ENCODE measurements around the gene KCNN3.

Gene KCNN3

DNA sequence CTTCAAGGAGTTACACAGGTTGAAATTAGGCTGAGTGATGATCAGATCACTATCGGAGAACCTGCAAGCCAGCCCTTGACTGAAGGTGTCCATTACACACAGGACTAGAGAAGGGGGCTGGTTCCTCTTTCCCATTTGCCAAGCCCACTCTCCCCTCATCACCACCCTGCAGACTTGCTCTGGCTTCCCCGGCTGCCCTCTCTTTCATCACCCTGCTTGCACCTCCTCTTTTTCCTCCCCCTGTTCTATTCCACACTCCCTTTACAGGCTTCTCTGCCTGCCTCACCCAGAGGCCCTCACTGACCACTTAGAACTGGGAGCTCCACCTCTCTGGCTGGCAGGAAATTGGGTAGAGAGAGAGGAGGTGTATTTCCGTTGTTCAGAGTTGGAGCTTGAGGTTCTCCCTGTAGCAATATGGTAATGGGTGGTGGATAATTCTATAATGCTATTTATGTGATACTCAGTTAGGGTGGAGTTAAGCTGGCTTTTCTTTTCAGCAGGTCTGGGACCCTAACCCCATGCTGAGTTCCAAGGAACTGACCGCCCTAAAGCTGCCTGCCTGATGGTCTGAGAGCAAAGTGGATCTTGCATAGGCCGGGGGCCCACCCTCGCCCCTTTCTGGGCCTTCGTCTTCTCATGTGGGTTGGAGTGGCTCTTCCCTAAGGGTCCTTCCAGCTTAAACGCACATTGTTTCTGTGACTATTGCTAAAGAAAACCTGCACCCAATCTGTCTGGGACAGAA, 150.3 kb downstream of the KCNN3 start:
- DNase-seq, result no peak

DNA sequence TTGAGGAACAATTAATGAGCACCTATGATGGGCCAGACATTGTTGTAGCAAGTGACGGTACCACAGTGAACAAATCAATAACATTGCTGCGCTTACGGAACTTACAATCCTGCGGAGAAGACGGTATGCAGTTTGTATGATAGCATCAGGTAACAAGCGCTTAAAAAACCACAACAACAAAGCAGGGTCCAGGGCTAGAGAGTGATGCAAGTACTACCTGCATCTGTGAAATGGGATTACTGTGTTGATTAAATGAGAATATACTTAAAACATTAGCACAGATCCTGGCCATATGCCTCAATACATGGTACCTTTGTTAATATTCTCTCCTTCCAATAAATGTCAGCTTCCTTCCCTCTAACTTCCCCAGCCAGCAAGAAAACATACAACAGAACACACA, 151.5 kb downstream of the KCNN3 start:
- DNase-seq, result no peak

DNA sequence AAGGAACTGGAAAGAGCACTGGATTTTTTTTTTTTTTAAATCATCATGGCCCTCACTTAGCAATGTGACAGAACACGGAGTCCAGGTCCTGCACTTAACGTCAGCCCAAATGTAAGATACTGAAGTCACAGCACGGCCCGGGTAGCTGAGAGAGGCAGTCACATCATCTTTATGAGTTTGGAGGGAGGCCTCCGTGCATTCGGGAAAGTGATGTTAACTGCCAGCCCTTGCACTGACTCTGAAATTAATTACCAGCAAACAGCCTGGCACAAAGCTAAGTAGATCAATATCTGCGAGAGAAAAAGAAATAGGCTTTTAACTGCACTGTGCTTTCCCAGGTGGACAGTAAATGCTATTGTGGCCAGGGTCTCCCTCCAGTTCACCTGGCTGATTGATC, 152.6 kb downstream of the KCNN3 start:
- DNase-seq, result no peak

DNA sequence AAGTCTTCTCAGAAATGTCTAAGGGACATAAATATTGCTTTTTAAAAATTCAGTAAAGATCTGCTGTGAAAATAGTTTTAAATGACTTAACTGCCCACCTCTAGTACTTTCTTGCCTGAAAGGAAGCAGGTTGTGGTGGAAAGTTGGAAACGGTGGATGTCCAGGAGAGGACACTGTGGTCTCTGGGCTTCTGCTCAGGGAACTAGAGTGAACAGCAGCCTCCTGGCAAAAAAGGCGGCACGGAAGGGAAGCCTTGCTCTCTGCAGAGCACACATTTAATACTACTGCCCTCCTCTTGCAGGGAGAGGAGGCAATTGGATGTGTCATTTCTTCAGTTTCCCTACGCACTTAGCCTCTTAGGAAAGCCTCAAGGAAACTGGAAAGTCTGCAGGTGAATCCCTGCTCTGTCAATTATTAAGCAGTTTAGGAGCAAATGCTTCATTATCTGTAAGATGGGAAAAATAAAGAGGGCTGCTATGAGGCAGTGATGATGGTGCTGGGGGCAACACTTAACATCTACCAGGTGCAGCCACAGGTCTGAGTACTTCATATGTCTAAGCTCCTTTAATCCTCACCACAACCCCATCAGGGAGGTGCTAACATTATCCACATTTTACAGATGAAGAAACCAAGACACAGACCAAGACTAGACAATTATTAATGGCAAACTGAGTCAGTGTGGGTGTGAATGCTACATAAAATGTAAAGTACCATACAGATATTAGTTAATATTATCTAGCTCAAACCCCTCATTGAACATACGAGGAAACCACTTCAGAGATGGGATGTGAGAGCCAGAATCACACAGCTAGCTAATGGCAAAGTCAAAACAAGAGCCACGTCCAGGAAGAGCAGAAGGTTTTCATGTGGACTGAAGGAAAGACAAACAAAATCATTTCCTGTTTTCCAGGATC, 153.2 kb downstream of the KCNN3 start:
- no peak for DNase-seq

DNA sequence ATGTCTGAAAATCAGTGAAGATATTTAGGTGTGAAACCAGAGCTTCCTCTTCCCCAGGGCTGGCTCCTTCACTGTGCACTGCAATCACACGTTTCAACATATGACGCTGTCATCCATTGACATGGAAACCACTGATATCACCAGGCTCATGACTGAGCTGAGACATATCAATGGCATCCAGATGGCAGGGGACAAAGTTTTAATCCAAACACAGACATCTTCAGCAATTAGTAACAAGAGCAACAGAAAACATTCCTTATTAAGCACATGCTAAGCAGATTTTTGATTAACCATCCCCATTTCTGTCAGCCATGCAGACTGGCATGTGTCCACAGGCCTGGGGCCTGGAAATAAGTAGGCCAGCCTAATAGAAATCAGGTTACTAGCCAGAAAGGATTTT, 154.1 kb downstream of the KCNN3 start:
- no peak for DNase-seq

DNA sequence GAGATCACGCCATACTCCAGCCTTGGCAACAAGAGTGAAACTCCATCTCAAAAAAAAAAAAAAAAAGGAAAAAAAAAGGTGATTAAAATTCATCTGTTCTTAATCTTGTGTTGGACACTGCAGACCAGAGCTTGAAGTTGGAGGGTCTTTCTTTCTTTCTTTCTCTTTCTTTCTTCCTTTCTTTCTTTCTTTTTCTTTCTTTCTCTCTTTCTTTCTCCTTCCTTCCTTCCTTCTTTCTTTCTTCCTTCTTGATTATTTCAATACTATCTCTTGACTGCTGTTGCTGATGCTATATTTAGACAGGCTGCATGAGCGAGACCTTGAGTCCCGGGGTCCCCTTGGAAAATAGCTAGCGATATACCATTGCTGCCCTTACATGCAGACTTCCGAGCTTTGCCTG, 154.7 kb downstream of the KCNN3 start:
- DNase-seq, result no peak

DNA sequence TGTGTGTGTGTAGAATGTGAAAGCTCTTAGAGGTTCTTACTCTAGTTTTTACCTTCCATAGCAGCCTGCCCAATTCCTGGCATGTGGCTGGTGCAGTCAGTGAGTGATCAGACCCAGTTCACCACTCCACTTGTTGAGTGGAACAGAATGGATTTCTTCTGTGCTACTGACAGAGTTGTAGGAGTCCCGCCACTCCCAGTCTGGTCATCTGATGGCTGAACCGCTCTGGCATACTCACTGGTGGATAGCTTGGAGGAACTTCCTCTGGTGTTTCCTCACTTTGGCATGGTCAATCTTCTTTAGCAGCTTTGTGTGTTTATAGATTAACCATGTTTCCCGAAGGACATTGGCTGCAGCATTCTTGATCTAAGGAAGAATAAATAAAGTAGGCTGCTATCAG, 155.4 kb downstream of the KCNN3 start:
- no peak for DNase-seq

DNA sequence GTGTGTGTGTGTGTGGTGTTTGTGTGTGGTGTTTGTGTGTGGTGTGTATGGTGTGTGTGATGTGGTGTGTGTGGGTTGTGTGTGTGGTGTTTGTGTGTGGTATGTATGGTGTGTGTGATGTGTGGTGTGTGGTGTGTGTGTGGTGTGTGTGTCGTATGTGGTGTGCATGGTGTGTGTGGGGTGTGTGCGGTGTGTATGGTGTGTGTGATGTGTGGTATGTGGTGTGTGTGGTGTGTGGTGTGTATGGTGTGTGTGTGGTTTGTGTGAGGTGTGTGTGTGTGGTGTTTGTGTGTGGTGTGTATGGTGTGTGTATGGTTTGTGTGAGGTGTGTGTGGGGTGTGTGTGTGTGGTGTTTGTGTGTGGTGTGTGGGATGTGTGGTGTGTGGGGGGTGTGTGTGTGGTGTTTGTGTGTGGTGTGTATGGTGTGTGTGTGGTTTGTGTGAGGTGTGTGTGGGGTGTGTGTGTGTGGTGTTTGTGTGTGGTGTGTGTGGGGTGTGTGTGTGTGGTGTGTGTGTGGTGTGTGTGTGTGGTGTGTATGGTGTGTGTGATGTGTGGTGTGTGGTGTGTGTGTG, 155.9 kb downstream of the KCNN3 start:
- DNase-seq, result no peak

DNA sequence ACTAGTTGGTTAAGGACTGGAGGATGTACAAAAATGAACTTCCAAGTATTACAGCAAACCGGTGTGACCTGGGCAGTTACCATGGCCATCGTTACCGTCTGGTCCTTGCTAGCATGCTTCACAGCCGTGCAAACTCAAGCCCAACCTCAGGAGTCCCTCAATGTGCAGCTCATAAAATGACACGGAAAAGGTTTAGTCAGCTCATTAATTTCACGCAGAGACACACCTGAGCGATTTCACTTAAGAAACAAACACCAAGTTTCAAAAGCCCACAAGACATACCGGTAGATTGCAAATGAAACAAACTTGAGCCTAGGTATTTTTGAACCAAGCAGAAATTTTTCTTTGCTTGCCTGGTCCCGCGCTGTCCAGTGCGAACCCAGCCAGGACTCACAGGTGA, 157.1 kb downstream of the KCNN3 start:
- no peak for DNase-seq

DNA sequence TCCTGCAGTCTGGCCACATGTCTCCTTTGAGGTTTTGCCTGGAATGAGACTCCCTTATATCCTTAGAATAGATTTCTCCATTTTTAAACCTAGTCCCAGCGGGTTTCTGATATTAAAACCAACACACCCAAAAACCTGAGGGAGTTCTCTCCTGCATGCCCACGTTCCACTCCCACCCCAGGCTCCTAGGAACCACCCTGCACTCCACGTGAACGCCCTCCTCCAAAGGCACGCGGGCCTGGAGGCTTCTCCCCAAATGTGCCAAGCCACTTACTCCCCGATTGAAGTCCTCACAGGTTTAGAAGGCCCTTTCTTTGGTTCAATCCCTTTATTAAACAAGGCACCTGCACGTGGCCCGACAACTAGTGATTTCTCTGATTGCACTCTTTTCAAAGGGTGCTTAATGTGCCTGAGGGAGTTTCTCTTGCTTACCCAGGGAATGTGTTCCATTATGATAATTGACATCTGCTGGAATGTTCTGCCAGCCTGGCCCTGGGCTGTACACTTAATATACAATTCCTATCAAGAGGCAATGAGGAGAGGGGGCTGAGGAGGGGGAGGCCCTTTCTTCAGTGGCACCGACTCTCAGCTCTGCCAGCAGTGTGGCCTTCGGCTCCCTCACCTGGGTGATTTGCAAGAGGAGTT, 157.8 kb downstream of the KCNN3 start:
- DNase-seq, result no peak

DNA sequence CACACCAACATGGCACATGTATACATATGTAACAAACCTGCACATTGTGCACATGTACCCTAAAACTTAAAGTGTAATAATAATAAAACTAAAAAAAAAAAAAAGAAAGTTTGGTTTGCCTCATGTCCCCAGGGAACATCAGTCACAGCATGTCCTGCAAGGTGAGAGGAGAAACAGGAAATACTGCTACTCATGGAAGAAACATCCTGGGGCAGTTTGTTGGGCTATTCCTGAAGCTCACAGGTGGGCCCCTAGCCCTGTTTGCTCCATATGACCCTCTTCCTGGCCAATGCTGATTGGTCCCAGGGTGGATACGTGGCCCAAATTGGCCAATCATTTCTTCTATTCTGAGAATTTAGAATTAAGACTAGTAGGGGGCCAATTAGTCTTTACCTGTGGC, 158.7 kb downstream of the KCNN3 start:
- DNase-seq, result no peak

DNA sequence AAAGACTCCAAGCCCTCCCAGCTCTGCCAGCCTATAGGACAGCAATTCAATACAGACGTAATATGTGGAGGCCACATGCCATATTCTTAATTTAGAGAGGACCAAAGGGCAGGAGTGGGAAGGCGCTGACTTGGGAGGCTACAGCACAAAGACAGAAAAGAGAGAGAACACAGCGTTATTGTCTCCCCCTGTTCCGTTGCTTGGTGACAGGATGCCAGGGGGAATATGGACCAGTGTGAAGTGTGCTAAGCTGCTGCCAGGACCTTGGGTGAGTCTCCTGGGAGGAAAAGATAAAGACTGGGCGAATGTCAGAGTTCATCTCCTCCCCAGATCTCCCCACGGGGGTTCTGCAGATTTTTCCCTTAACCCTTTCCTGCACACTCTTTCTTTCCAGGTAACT, 160.0 kb downstream of the KCNN3 start:
- no peak for DNase-seq

DNA sequence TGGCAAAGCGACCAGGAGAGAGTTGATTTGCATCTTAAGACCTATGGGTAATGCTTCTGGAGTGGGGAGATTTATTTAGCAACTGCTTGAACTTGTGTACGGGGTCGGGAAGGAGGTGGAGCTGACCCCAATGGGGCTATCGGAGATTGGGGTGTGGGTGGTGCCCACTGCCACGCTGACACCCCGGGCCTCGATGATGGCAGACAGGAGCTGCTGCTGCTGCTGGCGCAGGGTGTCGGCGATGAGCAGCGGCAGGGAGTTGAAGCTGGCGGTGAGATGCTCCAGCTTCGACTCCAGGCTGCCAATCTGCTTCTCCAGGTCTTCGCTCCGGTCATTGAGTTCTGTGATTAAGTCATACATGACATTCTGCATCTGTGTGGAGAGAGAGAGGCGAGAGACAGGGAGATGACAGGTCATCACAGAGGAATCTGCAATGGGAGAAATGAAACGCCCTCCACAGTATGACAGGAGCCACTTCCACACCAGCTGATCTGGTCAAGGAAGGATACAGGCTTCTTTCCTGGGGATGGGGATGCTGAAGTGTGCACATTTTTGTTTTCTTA, 162.1 kb downstream of the KCNN3 start:
- DNase-seq, result no peak

DNA sequence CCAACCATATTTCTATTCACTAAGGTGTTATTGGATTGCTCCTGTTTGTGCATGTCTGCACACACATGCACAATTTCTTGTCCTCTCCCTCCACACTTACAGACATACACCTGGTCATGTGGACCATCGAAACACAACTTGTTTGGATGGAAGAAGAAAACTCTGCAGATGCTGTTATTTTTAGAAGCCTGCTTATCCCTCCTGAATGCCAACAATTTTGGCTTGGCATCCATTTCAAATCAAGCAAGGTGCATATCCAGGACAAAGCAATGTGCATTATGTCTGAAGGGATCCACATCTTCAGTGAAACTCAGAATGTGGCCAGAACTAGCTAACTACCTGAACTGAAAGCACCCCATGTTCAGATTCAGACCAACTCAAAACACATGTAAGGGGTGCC, 163.2 kb downstream of the KCNN3 start:
- DNase-seq, result no peak

DNA sequence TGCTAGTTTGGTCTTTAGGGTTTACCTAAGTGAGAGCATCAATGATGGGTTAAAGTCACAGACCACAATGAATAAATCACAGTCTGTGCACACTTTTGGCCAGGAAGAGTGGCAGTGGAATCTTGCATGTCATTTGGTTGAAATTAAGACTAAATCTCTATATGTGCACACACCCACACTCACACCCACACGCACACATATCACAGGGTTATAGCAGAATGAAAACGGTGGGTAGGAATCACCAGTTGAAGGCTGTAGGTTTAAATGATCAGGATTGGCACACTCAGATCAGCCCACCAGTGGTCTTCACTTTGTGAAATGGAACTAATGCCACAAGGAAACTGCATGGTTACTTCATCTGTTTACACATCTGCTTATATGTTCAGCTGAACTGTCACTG, 164.5 kb downstream of the KCNN3 start:
- no peak for DNase-seq

DNA sequence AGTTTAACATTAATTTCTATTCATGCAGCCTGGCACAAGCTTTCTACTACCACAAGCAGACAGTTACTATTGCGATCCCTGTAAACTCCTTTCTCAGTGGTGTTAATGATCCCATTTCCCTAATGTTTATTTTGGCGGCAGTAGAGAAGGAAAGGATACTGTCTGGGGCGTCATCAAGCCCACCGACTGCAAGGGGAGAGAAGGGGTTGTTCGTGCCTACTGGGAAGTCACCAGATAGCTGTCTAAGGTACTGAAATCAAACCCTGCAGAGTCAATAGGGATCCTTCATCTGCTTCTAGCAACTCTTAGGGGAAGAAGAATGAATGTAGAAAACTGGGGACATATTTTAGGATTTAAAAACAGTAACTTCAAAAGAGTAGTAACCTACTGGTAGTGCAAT, 166.9 kb downstream of the KCNN3 start:
- no peak for DNase-seq

DNA sequence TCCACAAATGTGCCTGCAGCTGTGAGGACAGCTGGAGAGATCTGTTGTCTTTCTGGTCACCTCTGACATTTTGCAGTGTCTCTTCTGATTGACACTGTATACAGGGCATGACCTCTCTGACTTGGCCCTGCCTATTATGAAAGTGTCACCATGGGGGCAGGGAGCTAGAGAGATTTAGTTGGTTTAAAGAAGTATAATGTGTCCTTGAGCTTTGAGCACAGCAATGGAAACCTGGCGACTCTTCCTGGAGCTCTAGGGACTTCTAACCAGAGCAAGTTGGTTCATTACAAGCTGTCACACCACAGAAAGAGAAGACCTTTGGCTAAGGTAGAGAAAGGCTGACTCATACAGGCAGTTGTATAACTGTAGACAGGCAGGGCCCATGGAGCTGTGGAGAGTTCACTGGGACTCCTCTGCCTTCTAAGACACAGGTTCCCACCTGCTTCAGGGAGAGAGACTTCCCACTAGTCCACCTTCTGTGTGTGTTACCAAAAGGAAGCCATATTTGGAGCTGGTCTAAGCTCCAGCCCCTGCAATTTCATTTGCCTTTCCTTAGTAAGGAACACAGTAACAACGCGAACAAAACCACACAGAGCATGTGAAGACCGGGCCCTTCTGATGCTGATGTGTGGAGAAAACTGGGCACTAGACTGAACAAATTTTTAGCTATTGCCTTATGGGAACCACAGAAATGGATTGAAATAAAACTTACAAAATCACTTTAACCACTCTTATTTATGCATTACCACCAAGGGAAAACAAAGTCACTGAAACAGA, 171.6 kb downstream of the KCNN3 start:
- DNase-seq, result no peak

DNA sequence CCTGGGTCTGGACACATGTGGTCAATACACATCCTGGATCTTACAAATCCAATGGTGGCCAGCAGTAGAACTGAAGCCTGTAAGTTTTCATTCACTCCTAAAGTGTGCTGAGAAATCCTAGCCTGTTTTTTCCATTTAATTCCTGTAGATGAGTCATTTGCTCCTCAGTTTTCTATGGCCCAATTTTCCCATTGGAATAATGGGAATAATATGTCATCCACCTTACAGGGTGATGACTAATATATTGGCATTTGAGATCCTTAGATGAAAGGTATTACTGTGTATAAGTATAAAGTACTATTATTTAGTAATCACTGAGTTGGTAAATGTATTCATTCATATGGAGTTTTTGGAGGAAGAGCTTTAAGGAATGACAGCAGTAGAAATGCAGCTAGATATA, 172.4 kb downstream of the KCNN3 start:
- no peak for DNase-seq

DNA sequence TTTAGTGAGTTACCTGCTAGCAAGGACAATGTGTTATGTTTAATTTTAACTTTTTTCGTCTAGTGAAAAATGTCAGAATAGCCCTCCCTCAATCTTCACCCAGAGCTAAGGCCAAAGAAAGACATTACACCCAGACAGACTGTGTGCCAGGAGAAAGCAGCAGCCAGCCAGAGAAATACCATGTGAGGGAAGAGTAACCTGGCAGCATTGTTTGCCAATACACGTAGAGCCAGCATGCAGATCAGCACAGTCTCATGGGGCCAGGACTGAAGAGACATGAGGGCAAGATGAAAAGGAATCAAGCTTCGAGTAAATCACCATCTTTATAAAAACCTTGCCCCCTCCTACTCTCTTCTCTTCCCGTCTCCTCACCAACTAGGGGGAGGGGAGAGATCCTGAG, 173.6 kb downstream of the KCNN3 start:
- DNase-seq, result no peak

DNA sequence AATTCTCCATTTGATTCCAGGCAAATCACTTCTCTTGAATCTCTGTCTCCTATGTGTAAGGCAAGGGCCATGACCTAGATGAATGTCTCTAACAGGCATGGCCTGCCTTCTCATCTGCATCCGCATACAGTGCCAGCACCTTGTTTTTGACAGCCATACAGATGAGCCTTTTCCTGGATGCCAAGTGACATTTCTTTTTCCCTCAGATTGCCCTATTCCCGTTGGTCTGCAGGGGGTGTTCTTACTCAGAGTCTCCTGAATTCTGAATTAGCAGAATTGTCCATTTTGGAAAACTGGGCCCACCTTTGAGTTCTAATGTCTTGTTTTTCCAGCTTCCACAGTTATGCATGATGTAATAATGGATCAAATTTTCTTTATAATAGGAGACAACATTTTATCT, 174.1 kb downstream of the KCNN3 start:
- no peak for DNase-seq

DNA sequence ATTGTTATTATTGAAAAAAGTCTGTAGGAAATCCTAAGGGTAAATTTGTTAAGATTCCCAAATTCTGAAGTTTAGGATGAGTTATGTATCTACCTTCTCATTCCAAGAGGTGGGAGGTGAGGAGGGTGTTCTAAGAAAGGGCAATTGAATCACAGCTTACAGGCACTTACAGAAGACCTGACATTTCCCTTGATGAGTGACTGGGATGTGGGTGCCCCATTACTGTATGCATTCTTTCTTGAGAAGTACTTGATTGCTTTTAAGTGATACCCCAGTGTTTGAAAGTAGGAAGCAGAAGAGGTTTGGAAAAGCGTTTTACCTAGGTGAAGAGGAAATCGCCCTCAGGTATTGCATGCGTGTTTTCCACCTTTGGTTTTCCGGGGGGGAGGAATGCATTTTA, 175.1 kb downstream of the KCNN3 start:
- no peak for DNase-seq

DNA sequence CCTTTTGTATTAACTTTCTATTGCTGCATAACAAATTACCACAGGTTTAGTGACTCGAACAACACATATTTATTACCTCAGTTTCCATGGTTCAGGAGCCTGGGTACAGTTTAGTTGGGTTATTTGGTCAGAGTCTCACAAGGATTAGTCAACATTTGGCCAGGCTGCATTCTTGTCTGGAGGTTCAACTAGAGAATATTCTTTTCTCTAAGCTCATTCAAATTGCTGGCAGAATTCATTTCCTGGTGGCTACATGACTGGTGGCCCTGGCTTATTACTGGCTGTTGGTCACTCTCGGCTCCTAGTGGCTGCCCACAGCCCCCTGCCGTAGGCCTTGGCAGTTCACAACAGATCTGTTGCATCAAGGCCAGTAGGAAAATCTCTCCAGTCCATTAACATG, 181.0 kb downstream of the KCNN3 start:
- DNase-seq, result no peak
